Measurements from ENCODE around the gene SCAPER.

GRCh38 chr15:76795217-76795616, 109.9 kb downstream of the SCAPER start:
- TF ChIP-seq CTCF (IDR thresholded peaks at IDR 0.05): no peak
- TF ChIP-seq POLR2A (IDR thresholded peaks at IDR 0.05): no peak
- TF ChIP-seq EP300 (IDR thresholded peaks at IDR 0.05): no peak

Measured in upper lobe of left lung (tissue), 4 donors.